HG02759 (cell line): ENCODE measurements around the gene RFX3.

Experiments used
- ATAC-seq: cut with Tn5 transposase; IDR thresholded peaks from one replicate; pipeline ENCODE4 v1.9.1; 2021; ENCODE audit warnings: mild to moderate bottlenecking, moderate library complexity; ENCODE audit not compliant: unreplicated experiment

Gene RFX3

DNA sequence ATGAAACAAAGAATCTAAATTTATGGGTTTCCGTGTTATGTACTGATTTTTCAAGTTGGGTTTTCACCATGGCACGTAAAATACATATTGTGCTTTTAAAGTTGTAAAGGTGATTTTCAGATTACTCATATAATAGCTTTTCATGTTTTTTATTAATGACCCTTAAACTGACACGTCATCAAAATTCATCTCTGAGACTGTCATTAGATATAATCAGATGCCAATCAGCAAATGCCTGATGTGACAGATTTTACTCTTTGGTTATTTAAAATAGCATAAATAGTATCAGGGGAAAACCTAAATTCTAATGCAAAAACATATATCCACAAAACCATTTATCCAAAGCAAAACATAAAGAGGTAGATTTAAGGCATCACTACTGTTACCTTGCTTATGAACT lies 11.0 kb downstream of the RFX3 start:
- ATAC-seq = no peak

DNA sequence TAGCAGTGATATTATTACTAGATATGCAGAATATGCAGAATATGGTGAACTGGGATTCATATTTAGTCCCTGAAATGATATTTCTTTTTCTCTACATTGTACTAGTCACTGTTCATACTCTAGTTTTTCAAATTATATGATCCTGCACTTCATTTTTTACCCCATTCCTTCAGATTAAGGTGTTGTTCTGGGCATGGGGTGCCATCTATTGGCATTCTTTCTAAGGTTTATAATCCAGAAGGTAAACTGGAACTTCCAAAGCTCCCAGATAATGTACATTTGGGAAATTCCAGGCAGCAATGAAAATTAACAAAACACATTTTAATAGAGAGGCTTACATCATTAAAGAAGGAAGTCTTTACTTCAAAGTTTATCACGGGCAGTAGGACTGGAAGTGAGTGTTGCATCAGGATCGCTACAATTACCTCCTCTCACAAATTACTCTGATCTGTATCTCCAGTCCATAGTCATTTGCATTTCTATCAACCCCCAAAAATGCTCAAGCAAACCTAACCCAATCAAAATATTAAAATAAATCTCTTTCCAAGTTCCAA lies 12.5 kb downstream of the RFX3 start:
- ATAC-seq = no peak

DNA sequence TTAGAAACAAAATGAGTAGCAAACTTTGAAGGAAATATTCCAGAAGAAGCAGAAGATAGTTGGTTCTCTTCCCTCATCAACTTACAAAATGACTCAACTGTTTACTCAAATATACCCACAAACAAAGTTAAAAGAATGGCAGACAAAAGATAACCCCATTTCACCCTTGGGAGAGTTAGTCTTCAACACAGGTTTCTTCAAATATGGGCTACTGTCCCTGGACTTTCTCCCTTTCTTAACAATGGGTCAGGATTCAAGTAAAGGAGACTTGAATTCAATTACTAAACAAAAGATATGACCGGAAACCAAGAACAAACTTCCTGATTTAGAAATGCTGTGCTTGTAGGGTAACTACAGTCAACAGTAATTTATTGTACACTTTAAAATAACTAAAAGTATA lies 14.2 kb downstream of the RFX3 start:
- ATAC-seq = no peak

DNA sequence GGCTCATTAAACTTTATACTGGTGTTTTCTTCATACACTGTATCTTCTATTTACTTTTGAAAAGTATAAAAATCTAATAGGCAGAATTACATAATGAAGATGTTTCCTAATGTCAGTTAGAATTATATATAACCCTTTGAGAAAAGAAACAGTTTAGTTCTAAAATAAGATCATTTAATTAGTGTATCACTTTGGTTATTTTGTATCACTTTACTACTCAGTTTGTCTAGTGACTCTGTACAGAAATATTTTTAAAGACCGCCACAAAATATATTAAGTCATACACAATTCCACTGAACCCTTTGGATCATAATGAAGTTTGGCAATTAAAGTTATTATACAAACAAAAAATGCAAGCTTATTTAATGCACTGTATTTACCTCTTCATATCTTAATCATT lies 15.0 kb downstream of the RFX3 start:
- ATAC-seq = no peak

DNA sequence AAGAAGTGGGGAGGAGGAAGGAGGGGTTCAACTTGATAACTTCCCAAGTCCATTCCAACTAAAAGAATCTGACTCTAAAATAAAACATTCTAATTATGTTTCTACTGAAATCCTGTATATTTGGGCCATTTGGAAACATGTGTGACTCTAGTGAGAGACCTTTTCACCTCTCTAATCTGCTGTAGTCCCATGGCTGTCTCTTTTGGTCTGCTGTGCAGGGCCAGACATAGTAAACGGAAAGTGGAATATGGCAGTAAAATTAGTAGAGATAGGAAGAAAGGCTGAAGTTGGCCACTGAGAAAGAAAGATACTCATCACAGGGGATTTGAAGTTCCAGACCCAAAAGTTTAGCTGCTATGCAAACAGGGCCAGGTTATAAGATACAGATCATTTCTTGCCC lies 15.9 kb downstream of the RFX3 start:
- no peak for ATAC-seq

DNA sequence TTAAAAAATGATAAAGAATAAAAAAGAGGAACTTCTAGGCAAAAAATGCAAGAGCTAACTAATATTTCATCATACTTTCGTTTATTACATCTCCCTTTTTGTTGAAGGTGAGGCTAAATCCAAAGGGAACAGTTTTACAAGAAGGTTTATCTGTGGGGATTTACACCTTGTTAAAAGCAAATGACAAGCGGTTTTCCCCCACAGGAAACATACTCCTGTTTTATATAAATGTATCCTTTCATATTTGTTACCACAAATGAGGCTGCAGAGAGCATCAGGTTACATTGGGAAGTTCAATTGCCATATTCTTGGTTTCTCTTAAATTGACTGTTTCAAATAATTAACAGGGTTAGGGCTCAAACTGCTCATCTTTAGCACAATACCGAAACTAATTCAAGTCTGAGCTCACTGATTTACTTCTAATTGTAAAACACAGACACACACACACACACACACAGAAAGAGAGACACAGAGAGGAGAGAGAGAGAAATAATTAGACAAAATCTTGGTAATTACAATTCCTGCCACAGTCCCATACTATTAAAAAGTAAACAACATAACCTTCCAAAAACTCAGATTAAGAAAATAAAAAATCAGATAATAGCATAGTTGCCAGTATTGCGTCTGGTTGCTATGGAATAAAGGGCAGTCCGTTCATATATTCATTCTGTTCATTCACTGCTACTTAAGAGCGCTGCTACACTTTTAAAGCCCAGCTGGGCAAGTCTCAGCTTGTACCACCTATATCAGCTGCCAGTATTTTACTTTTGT lies 17.1 kb downstream of the RFX3 start:
- ATAC-seq = peak; percentile 65

DNA sequence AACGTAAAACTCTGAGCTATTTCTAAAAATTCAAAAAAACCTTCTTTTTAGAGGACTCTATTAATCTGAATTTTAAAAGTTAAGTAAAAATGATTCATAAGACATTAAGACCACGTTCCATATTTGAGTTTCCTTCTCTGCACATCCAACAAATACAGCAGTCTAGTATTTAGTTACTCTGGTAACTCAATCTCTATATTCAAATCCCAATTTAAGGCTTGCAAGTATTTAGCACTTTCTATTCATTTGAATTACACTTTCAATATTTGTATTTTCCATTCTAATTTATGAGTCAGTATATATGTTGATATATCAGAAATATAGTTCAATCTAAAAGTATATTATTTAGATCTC lies 17.7 kb downstream of the RFX3 start:
- ATAC-seq = peak; percentile 23

DNA sequence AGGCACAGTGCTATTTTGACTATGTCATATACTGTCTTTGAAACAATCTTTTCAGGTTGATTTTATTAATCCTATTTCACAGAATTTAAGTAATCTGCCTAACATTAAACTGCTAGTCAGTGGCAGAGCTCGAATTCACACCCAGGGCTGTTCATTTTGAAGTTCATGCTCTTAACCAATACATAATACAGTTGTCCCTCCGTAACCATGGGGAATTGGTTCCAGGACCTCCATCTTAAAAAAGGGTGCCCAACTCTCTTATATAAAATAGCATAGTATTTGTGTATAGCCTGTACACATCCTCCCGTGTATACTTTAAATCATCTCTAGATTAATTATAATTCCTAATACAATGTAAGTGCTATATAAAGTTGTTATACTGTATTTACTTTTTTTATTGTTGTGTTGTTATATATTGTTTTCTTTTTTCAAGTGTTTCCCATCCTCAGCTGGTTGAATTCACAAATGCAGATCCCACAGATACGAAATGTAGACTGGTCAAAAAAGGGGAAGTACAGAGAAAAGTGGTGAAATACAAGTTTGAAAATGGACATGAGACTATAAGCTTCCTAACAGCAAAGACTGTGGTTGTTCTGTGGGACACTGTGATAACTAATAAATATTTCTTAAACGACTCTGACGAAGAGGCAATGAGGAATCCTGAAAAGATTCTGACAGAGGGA lies 18.3 kb downstream of the RFX3 start:
- ATAC-seq = peak; percentile 75

DNA sequence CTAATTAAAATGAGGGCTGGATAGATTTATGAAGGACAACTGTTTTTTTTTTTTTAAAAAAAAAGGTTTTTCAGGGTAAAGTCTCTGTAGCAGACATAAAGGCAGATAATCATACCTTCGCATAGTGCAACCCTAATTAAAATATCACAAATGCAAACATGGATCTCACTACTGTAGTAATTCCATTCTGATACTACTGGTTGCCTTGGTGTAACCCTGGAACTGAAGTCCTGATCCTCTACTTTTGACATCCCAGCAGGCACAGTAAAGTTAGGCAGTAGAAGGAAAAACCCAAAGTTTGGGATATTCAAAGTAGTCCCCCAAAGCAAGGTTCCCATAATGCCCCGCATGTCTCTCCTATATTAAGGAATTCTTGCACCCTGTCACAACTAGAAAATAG lies 19.6 kb downstream of the RFX3 start:
- no peak for ATAC-seq

DNA sequence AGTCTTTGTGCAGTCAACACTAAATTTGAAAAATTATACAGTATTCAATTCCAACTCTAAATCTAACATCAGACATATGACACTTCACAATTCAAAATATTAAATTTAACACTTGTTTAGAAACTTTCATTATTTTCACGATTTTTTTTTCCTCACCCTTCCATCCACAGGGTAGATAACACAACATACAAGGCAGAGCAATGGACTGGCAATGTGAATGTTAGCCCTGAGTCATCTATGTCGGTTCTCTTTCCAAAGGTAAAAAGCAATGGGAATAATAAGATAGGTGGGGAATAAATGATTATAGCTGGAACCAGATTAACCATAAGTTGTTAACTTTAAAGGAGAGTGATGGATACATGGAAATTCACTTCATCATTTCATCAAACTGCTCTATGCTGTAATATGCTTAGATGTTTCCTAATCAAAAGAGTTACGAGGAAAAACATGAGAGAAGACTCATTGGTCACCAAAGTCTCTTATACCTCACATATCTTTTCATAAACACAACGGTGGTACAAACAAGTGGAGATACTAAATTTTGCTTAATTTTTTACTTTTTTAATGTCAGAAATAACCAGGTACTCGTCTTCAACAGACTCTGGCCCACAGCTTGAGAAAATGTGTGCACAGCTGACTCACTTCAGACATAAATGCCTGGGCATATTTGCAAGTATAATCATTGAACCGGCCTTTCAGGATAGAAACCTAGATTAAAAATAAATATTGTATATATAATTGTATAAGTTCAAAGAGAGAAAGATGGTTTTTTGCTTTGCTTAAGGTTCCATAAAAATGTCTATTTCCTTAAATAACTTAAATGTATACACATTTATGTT lies 23.0 kb downstream of the RFX3 start:
- ATAC-seq = no peak

DNA sequence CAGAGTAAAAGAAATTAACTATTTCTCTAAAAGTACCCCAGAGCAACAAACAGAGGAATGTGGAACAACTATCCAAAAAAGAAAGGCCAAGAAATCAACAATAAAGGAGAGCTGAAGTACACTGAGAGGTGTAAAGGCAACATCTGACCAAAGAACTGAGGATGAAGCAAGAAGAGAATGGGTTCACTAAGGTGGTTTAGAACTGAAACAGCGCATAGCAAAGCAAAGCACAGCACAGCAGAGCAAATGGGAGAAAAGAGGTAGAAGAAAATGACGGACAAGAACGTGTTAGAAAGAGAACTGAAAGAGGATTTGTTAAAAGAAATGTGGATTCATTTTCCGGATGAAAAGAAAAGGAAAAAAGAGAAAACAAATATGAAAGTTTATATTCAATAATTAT lies 25.8 kb downstream of the RFX3 start:
- ATAC-seq = no peak

DNA sequence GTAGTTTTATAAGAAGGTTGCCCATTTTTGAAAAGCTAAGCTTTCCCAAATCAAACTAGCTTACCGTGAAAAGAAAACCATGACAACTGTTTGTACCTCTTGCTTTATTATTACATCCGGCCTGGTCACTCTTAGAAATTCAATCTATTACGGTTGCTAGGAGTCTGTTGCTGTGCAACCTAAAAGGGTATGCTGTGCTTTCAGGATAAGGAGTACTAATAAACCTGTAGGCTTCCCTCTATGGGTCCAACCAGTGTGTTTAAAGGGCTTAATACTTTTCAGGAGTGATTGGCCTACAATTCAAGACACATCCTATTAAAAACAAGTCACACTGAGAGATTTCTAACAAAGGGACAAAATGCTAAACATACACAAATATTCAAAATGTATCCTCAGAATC lies 27.1 kb downstream of the RFX3 start:
- no peak for ATAC-seq

DNA sequence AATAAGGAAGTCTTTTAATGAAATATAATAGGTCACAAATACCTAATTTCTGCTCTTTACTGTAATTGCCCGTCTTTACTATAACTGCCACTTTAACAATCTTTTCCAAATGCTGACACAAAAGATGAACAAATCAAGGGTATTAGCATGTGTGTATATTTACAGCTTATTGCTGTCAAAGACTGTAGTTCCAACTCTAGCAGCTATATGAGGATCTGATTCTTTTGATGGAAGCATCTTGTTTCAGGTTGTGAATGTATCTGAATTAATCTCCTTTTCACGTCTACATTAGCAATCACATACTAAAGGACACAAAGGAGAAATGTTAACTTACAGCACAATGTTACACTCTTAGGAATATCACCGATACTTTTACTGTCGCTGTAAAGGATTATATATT lies 27.9 kb downstream of the RFX3 start:
- no peak for ATAC-seq

DNA sequence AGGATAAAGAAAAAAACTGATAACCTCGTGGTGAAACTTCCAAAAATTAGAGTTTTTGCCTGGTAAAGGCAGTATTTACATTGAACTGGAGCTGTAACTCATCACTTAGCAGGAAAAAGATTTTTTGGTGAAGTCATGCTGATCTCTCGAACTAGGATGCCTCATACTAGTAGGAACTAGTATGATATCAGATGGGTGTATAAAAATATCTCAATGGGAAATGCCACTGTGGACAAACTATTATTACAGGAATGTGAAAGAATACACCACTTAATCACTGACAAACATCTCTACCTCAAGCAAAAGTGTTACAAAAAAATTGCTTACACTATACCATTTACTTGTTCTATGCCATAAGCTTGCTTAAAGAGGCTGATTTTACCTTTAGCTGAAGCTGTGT lies 28.4 kb downstream of the RFX3 start:
- no peak for ATAC-seq

DNA sequence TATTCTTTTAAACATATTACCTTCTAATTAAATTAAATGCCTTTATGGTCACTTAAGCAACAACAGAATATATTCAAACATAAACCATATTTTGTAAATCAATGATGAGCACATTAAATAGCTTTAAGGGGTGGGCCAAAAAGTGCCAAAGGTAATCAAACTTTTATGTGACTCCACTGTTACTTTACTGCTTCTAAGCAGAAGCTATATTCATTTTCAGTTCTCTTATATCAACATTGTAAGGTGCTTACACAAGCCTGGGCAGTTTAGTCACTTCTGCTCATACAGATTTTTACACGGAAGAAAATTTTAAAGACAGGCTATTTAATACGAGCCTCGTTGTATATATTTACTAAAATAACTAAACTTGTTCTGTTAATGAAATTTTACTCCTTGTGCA lies 29.9 kb downstream of the RFX3 start:
- no peak for ATAC-seq

DNA sequence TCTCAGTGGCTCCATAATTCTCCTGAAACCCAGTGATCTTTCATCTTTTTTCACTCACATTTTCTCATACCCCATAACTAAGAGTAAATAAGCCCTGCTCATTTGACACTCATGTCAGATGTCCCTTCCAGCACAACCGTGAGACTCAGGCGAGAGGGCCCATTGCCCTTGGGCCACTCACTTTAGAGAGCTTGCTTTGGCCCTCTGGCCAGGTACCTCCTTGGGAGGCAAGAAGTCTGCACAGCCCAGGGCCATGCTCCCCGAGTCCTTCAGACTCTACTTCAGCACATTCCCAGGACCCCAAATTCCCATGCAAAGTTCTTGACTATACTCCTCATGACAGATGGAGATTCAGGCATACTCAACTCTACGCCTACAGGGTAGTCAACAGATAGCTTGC lies 33.6 kb downstream of the RFX3 start:
- ATAC-seq = no peak

DNA sequence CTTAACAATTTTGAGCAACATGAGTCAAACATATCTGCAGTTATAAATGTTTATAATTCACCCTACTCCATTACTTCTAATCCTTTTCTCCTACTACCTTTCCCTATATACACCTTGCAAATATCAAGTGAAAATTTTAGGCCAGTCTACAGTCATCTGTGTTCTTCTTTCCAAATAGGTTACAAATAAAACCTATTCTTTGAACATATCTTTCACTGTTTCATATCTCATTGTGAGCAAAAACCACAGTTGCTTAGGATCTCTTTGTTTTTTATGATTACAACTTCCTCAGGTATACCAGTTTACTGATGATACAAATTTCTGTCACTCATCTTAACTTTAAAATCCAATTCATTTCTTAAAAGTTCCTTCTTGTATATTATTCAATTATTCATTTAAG lies 34.4 kb downstream of the RFX3 start:
- no peak for ATAC-seq

DNA sequence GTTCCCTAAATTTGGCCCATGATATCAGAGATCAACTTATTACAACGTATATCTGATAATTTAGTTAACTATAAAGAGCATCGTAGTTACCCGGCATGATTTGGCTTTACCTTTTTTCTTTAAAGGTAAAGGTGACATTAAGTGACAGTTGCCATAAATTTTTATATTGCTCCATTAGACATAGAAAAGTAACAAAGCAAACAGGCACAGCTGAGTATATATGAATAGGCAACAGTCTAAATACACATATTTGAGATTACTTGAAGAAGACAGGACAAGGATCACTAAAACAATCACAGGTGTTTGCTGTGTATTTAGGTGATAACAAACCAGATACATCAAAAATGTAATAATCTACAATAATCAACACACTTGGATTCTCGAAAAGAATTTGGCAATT lies 34.8 kb downstream of the RFX3 start:
- no peak for ATAC-seq

DNA sequence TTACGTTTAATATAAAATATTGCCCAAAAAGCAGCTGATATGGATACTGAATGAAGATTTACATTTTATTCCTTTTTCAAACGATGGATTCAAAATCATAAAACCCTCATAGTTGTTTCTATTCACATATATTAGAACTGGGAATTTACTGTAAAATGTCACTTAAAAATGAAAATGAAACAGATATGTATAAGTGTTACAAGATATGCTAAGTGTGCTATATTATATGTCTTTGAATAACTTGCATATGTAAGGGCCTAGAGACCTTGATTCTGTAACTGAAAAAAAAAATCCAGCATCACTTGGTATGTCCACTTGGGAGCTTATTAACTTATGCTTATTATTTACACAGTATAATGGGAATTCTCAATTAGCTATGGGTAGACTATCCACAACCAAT lies 43.2 kb downstream of the RFX3 start:
- ATAC-seq = no peak

DNA sequence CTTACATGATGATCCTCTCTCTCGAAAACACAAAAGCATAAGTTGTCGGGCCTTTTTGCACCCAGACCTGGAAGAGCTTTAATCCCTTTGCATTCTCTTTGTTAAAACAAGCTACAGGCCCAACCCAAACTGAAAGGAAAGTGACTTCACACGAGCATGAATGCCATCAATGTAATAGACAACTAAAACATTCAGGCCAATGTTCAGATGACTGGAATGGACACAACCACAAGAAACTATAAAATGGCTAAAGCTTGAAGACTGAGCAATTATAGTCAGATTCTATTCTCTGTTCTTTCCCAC lies 45.5 kb downstream of the RFX3 start:
- ATAC-seq = no peak

DNA sequence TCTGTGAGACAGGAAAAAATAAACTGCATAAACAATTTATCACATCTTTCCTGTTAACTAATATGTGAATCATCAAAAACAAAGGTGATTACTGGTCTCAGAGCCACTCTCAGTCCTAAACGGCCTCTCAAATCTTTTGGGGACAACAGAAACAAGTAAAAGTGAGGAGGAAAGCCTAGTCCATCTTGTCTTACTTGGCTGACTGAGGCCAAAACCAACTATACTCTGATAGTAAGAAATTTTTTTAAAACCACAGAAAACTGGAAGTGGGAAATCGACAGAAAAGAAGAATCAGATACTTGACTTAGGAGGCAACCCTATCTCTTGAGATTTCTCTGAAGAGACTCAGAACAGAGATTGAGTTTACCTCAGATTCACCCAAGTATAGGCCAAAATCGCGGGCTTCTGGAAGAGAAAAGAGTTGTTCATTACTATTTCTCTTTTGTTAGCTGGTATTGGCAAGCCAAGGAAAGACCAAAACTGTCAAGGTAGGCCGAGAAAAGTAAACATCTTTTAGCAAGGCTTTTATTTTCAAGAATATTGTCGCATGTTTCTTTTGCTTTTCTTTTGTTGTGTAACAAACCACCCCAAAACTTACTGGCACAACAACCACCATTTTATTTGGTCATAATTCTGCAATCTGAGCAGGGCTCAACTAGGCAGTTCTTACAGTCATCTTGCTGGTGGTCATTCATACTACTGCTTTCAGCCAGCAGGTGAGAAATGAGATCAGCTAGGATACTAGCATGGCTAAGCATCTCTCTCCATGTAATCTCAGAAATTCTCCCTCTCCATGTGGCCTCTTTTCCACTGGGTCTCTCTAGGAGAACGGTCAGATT lies 46.1 kb downstream of the RFX3 start:
- ATAC-seq = peak; percentile 45
